Measurements from ENCODE around the gene IL23A.

Gene IL23A

DNA sequence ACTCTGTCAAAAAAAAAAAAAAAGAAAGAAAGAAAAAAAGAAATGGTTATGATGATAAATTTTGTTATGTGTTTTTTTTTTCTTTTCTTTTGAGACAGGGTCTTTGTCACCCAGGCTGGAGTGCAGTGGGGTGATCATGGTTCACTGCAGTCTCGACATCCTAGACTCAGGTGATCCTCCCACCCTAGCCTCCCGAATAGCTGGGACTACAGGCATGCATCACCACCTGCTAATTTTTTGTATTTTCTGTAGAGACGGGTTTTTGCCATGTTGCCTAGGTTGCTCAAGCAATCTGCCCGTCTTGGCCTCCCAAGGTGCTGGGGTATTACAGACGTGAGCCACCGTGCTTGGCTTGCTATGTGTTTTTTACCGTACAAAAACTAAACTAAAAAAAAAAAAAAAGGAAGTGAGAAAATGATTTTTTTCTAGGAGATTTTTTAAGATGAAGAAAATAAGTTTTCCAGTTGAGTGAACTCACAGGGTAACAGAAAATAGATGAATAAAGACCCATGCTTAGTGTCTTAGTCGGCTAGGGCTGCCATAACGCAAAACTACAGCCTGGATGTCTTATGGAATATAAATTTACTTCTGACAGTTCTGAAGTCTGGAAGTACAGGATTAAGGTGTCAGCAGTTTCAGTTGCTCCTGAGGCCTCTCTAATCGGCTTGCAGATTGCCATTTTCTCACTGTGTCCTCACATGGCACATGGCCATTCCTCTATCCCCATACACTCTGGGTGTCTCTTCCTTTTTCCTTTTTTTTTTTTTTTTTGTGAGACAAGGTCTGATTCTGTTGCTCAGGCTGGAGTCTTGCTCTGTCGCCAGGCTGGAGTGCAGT lies 37.1 kb downstream of the IL23A start:
- H3K4me3 ChIP-seq (replicated peaks; ENCODE audit: insufficient read depth, low read length): no peak overlapping the region
- H3K27me3 ChIP-seq (ENCODE audit: insufficient read depth, poor library complexity, severe bottlenecking): no peaks in the 10 kb centered on the region
- TF ChIP-seq GABPA (IDR thresholded peaks at IDR 0.05; ENCODE audit: low read depth) (no peak), SPI1 (IDR thresholded peaks at IDR 0.05; ENCODE audit: borderline replicate concordance, low read depth) (no peak), POLR2AphosphoS5 (IDR thresholded peaks at IDR 0.05; ENCODE audit: low read depth) (no peak)
- TF ChIP-seq, protein P1, sequence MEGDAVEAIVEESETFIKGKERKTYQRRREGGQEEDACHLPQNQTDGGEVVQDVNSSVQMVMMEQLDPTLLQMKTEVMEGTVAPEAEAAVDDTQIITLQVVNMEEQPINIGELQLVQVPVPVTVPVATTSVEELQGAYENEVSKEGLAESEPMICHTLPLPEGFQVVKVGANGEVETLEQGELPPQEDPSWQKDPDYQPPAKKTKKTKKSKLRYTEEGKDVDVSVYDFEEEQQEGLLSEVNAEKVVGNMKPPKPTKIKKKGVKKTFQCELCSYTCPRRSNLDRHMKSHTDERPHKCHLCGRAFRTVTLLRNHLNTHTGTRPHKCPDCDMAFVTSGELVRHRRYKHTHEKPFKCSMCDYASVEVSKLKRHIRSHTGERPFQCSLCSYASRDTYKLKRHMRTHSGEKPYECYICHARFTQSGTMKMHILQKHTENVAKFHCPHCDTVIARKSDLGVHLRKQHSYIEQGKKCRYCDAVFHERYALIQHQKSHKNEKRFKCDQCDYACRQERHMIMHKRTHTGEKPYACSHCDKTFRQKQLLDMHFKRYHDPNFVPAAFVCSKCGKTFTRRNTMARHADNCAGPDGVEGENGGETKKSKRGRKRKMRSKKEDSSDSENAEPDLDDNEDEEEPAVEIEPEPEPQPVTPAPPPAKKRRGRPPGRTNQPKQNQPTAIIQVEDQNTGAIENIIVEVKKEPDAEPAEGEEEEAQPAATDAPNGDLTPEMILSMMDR (IDR thresholded peaks at IDR 0.05; ENCODE audit: insufficient read depth, low read length): no peak
- TF ChIP-seq, protein P2, sequence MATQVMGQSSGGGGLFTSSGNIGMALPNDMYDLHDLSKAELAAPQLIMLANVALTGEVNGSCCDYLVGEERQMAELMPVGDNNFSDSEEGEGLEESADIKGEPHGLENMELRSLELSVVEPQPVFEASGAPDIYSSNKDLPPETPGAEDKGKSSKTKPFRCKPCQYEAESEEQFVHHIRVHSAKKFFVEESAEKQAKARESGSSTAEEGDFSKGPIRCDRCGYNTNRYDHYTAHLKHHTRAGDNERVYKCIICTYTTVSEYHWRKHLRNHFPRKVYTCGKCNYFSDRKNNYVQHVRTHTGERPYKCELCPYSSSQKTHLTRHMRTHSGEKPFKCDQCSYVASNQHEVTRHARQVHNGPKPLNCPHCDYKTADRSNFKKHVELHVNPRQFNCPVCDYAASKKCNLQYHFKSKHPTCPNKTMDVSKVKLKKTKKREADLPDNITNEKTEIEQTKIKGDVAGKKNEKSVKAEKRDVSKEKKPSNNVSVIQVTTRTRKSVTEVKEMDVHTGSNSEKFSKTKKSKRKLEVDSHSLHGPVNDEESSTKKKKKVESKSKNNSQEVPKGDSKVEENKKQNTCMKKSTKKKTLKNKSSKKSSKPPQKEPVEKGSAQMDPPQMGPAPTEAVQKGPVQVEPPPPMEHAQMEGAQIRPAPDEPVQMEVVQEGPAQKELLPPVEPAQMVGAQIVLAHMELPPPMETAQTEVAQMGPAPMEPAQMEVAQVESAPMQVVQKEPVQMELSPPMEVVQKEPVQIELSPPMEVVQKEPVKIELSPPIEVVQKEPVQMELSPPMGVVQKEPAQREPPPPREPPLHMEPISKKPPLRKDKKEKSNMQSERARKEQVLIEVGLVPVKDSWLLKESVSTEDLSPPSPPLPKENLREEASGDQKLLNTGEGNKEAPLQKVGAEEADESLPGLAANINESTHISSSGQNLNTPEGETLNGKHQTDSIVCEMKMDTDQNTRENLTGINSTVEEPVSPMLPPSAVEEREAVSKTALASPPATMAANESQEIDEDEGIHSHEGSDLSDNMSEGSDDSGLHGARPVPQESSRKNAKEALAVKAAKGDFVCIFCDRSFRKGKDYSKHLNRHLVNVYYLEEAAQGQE (IDR thresholded peaks at IDR 0.05; ENCODE audit: insufficient replicate concordance, low read depth): no peak
- no peak for DNase-seq (ENCODE audit: low read depth in 1 of 2, low spot score in 1 of 2)
- no peak overlapping the region for H3K27ac ChIP-seq (replicated peaks)

DNA sequence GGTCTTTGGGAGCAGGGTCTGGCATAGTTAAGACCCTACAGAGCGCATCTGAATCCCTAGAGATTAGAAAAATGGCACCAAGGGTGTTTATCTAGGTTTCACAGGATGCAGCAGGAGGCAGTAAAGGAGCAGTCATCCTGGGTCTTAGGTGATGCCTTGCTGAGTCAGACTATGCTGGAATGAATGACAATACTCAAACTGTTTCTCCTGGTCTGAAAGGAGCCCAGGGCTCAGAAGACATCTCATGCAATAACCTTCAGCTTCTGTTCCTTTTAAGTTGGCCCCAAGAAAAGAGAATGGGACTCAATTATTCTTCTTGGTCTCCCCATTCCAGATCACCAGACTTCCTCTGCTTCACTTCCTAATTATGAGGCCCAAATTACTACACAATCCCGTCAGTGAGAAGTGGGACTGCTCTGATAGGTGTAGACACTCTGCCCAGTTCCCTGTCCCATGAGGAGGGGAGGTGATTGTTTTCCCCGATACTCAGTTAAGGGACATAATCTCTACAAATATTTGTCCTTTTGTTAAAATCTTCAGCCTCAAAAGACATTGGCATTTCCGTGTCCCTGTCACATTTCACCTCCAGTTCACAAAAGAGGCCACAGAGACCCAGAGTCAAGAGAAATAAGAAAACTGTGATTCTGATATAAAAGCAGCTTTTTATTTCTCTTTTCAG lies 38.8 kb downstream of the IL23A start:
- no peak for DNase-seq (ENCODE audit: low read depth in 1 of 2, low spot score in 1 of 2)
- TF ChIP-seq SPI1 (IDR thresholded peaks at IDR 0.05; ENCODE audit: borderline replicate concordance, low read depth): peak; percentile 34; the same call in 1 of the 2 replicates
- no peak for TF ChIP-seq POLR2AphosphoS5 (IDR thresholded peaks at IDR 0.05; ENCODE audit: low read depth)
- TF ChIP-seq, protein P2 (IDR thresholded peaks at IDR 0.05; ENCODE audit: insufficient replicate concordance, low read depth): no peak
- Histone ChIP-seq H3K4me3 (replicated peaks; ENCODE audit: insufficient read depth, low read length) (no peak overlapping the region), H3K27me3 (ENCODE audit: insufficient read depth, poor library complexity, severe bottlenecking) (no peaks in the 10 kb centered on the region), H3K27ac (replicated peaks) (no peak overlapping the region)

DNA sequence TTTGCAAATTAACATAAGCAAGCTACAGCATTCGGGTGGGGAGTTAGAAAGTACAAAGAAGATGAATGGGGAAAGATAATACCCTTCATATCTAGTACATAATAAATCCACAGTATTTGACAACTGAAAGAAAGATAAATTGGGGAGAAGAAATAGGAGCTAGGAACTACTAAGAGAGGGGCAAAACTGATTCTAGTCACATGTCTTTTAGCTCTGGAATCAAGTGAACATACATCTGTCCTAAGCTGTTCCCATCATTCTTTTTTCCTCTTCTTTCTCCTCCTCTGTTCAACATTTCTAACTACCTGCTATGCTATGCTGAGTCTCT lies 39.3 kb downstream of the IL23A start:
- no peak for TF ChIP-seq POLR2AphosphoS5 (IDR thresholded peaks at IDR 0.05; ENCODE audit: low read depth)
- TF ChIP-seq, protein P1 (IDR thresholded peaks at IDR 0.05; ENCODE audit: insufficient read depth, low read length): no peak
- TF ChIP-seq SPI1 (IDR thresholded peaks at IDR 0.05; ENCODE audit: borderline replicate concordance, low read depth): no peak
- TF ChIP-seq, protein P2 (IDR thresholded peaks at IDR 0.05; ENCODE audit: insufficient replicate concordance, low read depth): no peak
- TF ChIP-seq GABPA (IDR thresholded peaks at IDR 0.05; ENCODE audit: low read depth): no peak
- Histone ChIP-seq H3K27ac (replicated peaks) (no peak overlapping the region), H3K27me3 (ENCODE audit: insufficient read depth, poor library complexity, severe bottlenecking) (no peaks in the 10 kb centered on the region), H3K4me3 (replicated peaks; ENCODE audit: insufficient read depth, low read length) (no peak overlapping the region)
- no peak for DNase-seq (ENCODE audit: low read depth in 1 of 2, low spot score in 1 of 2)

All from HL-60 (cell line).